Peyer's patch (tissue), 4 donors: ENCODE measurements around the gene CORO7. TPM values are rescaled to one million over a fixed set of nuclear protein-coding genes. Genes with fewer than 3 reads are reported as not detected.

Experiments used
- DNase-seq, 3 donors: peaks; one replicate each; pipeline ENCODE4 v3.0.0-alpha.2; 2017 to 2019
- H3K27ac ChIP-seq, 4 donors: fragments of 200-600 bp; sonication (generic); one replicate each; pipeline ENCODE4 v1.5.1; 2016 to 2019
- H3K27me3 ChIP-seq, 2 donors: fragments of 200-600 bp; sonication (generic); one replicate each; pipeline ENCODE4 v1.5.1; 2019
- H3K36me3 ChIP-seq, 3 donors: fragments of 200-600 bp; sonication (generic); one replicate each; pipeline ENCODE4 v1.5.1; 2016 to 2019
- H3K4me1 ChIP-seq, 4 donors: fragments of 200-600 bp; sonication (generic); one replicate each; pipeline ENCODE4 v1.5.1; 2016 to 2019
- H3K4me3 ChIP-seq, 4 donors: fragments of 200-600 bp; sonication (generic); 1 replicate in 3 of 4; 2 replicates in 1 of 4; pipeline ENCODE4 v1.5.1; 2016 to 2019; ENCODE audit warnings: mild to moderate bottlenecking in 1 of 4
- H3K9me3 ChIP-seq, 4 donors: fragments of 200-600 bp; sonication (generic); one replicate each; pipeline ENCODE4 v1.5.1; 2016 to 2019; ENCODE audit warnings: mild to moderate bottlenecking in 1 of 4
- POLR2A ChIP-seq, 2 donors: fragments of 450-650 bp; IDR thresholded peaks; one replicate each; pipeline ENCODE4 v1.5.1; 2017; ENCODE audit warnings: antibody characterized with exemption in 2 of 2, mild to moderate bottlenecking in 2 of 2, moderate library complexity in 2 of 2
- total RNA-seq, 4 donors: library from RNA; depleted of rRNA; stranded (reverse); fragments of >200 nt; gene quantifications; one replicate each; pipeline ENCODE4 v1.1.0, GENCODE V29; 2016
- TF ChIP-seq, protein P1 (sequence below), 6 experiments: fragments of 450-650 bp in 4 of 6; fragments of 200-600 bp in 2 of 6; sonication (generic) in 1 of 6; IDR thresholded peaks; one replicate each; pipeline ENCODE4 v1.5.1; 2017 to 2019; ENCODE audit warnings: antibody characterized with exemption in 6 of 6, mild to moderate bottlenecking in 3 of 6, moderate library complexity in 1 of 6

The CORO7 gene
- total RNA-seq, 4 donors from 2014 or later: 73.4 to 219 (median 110) TPM

DNA sequence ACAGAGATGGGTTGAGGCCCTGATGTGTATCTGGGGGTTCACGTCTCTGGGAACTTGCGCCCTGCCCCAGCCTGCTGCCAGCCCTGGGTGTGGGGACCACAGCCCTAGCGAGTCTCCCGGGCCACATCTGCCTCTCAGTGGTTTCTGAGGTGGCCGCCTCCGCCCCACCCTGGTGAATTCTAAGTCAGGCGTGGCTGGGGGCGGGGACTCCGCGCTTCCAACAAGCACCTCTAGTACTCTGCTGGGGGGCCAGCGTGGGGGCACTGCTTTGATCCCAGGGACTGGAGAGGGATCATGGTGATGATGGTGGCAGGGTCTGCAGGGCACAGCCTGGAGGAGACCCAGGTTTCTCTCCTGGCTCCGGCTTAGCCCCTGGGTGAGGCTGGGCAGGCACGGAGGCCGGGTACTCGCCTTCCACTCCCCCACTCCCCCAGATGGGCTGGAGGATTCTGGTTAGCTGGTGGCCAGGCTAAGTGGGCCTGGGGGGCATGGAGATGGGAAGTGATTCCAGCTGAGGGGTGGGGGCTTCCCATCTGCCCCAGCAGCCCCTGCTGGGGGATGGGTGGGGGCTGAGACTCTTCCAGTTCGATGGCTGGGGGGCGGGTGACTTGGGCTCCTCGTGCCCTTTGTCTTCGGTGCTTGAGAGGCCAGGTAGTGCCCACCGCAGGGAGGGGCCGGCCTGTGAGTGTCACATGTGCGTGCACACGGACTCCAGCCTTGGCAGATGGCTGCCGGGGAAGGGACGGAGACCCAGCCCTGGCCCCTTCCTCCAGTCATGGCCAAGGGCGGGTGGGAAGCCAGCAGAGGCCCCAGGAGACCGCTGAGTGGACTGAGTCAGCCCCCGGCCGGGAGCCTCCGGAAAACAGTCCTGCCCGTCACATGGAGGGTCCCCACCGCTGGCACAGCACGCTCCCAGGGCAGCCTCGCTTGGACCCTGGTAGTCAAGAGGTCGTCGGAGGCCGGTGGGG, 96.7 kb downstream of the CORO7 start:
- Histone ChIP-seq H3K36me3 (no peaks in the 10 kb centered on the region), H3K4me1 (peaks cover 0 to 53% (median 15%) of the 10 kb centered on the region in 4 donors), H3K27me3 (no peaks in the 10 kb centered on the region), H3K27ac (peak overlapping the region in 3 of 4 donors; percentile 22 to 93 (median 75)), H3K9me3 (no peaks in the 10 kb centered on the region), H3K4me3 (no peak overlapping the region)
- TF ChIP-seq, protein P1, sequence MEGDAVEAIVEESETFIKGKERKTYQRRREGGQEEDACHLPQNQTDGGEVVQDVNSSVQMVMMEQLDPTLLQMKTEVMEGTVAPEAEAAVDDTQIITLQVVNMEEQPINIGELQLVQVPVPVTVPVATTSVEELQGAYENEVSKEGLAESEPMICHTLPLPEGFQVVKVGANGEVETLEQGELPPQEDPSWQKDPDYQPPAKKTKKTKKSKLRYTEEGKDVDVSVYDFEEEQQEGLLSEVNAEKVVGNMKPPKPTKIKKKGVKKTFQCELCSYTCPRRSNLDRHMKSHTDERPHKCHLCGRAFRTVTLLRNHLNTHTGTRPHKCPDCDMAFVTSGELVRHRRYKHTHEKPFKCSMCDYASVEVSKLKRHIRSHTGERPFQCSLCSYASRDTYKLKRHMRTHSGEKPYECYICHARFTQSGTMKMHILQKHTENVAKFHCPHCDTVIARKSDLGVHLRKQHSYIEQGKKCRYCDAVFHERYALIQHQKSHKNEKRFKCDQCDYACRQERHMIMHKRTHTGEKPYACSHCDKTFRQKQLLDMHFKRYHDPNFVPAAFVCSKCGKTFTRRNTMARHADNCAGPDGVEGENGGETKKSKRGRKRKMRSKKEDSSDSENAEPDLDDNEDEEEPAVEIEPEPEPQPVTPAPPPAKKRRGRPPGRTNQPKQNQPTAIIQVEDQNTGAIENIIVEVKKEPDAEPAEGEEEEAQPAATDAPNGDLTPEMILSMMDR (IDR thresholded peaks at IDR 0.05): no peak
- no peak for TF ChIP-seq POLR2A (IDR thresholded peaks at IDR 0.05)
- peak in 2 of 3 donors; percentile 76 to 79 for DNase-seq

DNA sequence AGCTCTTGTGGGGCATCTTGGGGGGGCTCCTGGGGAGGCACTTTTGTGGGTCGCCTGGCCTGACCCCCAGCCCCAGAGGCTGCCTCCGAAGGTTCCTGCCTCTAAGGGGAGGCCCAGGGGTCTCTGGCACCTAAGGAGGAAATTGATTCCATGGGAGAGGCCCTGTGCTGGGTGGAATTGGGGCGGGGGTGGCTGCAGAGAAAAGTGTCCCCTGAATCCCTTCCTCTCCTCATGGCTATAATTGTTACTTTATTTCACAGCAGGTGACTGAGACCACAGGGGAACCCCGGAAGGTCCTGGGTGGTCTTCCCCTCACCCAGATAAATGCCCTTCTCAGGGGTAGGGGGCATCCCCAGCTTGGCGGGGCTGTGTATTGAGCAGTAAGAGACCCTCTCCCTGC, 97.4 kb downstream of the CORO7 start:
- no peaks in the 10 kb centered on the region for H3K36me3 ChIP-seq
- H3K4me3 ChIP-seq: no peak overlapping the region
- H3K4me1 ChIP-seq: peaks cover 0 to 54% (median 18%) of the 10 kb centered on the region in 4 donors
- no peaks in the 10 kb centered on the region for H3K9me3 ChIP-seq
- TF ChIP-seq, protein P1 (IDR thresholded peaks at IDR 0.05): no peak
- no peak for TF ChIP-seq POLR2A (IDR thresholded peaks at IDR 0.05)
- peak overlapping the region in 3 of 4 donors; percentile 75 to 93 (median 82) for H3K27ac ChIP-seq
- no peaks in the 10 kb centered on the region for H3K27me3 ChIP-seq
- no peak for DNase-seq

DNA sequence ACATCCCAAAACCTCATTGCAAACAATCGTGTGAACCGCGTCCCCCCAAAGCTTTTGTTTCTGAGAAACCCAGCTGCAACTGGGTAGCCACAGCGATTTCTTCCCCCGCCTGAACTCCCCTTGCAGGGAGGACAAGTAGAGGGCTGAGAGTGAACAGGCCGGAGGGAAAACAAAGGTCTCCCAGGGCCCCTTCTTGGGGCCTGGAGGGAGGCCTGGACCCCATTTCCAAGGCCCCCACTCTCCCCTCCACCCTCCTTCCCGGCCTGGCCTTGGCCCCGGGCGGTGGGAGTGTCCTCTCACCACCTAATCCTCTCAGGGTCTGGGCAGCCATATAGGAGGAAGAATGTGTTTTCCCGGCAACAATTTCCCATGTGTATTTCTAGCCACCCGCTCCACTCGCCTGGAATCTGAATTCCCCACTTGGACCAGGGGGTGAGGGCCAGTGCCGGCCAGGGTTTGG, 97.9 kb downstream of the CORO7 start:
- Histone ChIP-seq H3K27me3 (no peaks in the 10 kb centered on the region), H3K4me1 (peaks cover 0 to 58% (median 22%) of the 10 kb centered on the region in 4 donors), H3K4me3 (no peak overlapping the region), H3K9me3 (no peaks in the 10 kb centered on the region), H3K36me3 (no peaks in the 10 kb centered on the region), H3K27ac (peak overlapping the region in 3 of 4 donors; percentile 75 to 93 (median 82))
- DNase-seq: no peak
- no peak for TF ChIP-seq POLR2A (IDR thresholded peaks at IDR 0.05)
- TF ChIP-seq, protein P1 (IDR thresholded peaks at IDR 0.05): no peak

DNA sequence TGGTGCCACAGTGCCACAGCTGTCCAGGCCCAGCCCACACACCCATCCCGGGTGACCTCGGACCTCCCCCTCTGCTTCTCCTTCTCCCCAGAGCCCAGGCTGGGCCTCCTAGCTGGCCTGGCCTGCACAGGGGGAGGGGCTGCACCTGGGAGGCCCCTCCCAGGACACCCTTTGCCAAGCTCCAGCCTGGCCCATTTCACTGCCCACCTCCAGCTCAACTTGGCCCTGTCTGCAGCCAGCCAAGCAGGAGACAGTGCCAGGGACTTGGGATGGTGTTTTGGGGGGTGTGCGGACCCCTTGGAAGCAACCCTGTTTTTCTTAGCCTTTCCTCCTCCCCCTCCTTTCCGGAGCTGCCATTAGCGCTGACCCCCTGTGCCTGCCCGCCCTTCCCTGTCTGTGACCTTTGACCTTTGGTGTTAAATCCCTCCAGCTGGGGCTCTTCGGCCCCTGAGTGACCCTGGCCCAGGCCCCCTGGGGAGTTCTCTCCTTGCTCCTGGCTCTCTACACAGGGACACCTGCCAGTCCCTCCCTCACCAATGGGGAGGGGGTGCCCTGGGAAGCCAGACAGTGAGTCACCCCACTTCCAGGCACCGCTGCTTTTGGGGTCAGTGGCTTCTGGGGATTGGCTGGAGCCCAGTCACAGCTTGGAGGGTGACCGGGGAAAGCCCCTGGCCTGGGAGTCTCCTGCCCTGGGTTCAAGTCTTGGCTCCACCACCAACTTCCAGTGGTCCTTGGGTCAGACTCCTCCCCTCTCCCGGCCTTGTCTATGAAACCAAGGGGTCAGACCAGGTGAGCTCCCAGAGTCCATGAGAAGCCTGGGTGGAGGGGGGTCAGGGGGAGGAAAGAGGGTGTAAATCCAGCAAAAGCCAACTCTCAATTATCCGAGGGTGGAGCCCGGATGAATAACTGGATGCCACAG, 98.6 kb downstream of the CORO7 start:
- peak overlapping the region in 3 of 4 donors; percentile 58 to 77 (median 63) for H3K4me3 ChIP-seq
- H3K27ac ChIP-seq: peak overlapping the region; percentile 1 to 93 (median 78)
- no peaks in the 10 kb centered on the region for H3K27me3 ChIP-seq
- TF ChIP-seq, protein P1 (IDR thresholded peaks at IDR 0.05): no peak
- no peak for TF ChIP-seq POLR2A (IDR thresholded peaks at IDR 0.05)
- no peaks in the 10 kb centered on the region for H3K36me3 ChIP-seq
- no peaks in the 10 kb centered on the region for H3K9me3 ChIP-seq
- DNase-seq: no peak
- H3K4me1 ChIP-seq: peaks cover 0 to 59% (median 22%) of the 10 kb centered on the region in 4 donors

DNA sequence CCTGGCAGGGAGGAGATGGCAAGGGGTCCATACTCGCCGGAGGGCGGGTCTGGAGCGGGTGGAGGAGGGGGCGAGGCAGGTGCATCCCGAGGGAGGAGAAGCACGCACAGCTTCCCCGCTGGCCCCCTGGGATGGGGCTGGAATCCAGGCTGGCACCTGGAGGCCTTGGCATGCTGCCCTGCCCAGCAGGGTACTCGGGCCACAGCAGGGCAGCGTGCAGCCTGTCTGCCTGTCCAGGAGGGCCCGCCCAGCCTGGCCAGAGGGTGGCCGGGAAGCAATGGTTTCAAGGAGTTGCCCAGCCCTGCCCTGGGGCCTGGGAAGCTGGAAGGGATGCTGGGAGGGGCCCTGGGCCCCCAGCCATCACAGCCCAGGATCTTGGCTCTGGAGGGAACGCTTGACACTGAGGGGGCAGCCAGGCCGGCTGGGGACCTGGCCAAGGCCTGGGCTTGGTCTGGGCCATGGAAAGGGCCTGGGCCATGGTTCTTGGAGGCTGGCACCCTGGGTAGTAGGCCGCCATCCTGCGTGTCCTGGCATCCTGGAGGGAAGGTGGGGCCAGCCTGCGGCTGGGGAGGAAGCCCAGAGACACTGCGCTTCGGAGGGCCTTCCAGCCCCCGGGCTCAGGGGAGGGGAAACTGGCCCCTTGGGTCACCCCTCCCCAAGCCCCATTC, 99.4 kb downstream of the CORO7 start:
- Histone ChIP-seq H3K9me3 (no peaks in the 10 kb centered on the region), H3K36me3 (no peaks in the 10 kb centered on the region), H3K27me3 (no peaks in the 10 kb centered on the region), H3K27ac (peak overlapping the region; percentile 43 to 93 (median 78)), H3K4me3 (peak overlapping the region; percentile 44 to 77 (median 60)), H3K4me1 (peaks cover 0 to 59% (median 22%) of the 10 kb centered on the region in 4 donors)
- no peak for DNase-seq
- no peak for TF ChIP-seq POLR2A (IDR thresholded peaks at IDR 0.05)
- TF ChIP-seq, protein P1 (IDR thresholded peaks at IDR 0.05): no peak
